NCI-H446 treated with DMSO at 0.1 percent for 48 hours (cell line): ENCODE data around the gene INPP5D.
"Not testable (repeated sequence)": the region's sequence is repeated elsewhere in the genome, so short reads cannot be mapped to it uniquely, and the experiment has no call there.

ENCODE experiments used
- DNase-seq: peaks from one replicate; lab custom pipeline; 2025; lab: John Stamatoyannopoulos, UW

Gene INPP5D

DNA sequence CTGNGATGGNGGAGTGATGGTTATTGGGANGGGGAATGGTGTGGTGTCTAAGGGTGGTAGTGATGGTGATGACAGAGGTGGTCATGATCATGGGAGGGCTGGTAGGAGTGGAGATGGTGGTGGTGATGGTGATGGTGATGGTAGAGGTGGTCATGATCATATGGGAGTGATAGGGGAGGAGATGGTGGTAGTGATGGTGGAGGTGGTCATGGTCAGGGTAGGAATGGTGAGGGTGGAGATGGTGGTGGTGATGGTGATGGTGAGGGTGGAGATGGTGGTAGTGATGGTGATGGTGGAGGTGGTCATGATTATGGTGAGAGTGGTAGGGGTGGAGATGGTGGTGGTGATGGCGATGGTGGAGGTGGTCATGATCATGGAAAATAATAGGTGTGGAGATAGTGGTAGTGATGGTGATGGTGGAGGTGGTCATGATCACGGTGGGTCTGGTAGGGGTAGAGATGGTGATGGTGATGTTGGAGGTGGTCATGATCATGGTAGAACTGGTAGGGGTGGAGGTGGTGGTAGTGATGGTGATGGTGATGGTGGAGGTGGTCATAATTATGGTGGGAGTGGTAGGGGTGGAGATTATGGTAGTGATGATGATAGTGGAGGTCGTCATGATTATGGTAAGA is 83.7 kb downstream of the INPP5D start:
- no peak for DNase-seq

DNA sequence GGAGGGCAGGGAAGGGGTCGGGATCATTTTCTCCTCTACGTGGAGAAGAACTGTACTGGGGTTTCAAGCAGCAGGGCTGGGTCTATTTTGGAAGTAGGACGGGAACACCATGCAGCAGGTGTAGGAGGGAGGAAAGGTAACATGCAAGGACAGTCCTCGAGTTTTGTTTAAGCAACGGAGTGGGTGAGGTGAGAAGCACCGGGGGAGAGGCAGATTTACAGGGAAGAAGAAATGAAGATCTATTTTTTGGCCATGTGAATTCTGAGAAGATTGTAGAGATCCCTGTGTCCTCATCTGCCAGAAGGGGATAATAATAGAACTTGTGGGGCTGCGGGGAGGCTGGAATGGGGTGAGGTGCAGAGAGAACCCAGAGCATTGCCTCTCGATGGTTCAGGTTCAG is 85.6 kb downstream of the INPP5D start:
- DNase-seq = no peak

DNA sequence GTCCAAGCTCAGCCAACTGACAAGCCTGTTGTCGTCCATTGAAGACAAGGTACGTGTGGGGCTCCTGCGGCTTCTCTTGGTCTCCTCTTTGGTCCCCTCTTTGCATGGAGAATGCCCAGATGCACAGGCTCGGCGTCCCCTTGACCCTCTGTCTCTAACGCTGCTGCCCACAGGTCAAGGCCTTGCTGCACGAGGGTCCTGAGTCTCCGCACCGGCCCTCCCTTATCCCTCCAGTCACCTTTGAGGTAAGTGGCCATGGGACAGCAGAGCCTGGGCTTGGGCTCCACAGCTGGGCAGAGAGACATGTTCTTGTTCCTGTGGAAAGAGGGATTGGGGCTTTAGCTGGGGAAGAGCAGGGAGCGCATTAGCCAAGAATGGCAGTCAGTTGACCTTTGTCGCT is 86.1 kb downstream of the INPP5D start:
- DNase-seq = no peak

DNA sequence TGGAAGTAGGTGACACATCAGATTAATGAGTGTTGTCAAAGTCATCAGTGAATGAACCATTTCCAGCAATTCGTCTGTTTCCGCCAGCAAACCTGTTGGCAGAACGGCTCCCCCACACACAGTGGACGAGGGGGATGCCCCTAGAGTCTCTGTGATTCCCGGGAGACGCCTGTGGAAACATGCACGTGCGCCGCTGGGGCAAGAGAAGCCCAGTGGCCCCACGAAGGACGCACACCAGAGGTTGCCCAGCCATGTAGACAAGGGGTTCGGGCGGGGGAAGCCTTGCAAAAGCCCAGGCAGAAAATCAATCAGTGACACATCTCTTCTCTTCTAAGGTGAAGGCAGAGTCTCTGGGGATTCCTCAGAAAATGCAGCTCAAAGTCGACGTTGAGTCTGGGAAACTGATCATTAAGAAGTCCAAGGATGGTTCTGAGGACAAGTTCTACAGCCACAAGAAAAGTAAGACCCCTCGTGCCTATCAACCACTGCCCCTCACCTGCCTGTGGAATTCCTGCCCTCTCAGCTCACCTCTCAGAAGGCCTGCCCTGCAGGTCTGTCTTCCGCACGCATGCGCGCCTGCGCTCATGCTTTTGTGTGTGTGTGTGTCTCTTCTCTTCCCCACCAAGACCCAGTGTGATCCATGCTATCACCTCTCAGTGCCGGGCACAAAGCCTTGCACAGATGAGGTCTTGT is 87.1 kb downstream of the INPP5D start:
- no peak for DNase-seq

DNA sequence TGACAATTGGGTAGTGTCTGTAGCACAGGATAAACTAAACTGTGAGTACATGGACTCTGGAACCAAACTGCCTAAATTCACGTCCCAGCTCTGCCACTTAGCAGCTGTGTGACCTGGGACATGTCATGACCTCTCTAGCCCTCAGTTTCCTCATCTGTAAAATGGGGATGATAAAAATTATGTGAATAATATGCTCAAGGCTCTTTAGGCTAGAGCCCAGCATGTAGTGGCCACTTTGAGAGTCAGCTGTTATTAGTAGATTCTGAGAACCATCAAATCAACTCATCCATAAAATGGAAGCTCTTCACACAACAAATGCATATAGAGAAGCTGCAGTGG is 87.7 kb downstream of the INPP5D start:
- no peak for DNase-seq

DNA sequence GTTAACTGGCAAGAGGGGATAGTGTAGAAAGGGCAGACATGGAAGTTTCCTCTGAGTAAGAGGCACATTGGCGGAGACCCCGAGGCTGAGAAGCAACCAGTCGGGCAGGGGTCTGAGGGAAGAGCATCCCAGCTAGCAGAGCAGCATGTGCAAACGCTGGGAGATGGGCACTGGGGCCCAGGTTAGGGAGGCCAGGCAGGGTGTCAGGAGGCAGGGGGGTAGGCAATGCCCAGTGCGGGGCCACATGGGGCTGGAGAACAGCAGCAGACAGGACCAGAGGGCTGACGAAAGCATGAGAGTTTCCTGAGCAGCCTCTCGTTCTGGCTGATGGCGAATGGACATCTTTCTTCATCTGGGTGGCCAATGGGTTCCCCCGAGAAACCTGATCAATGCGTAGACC is 88.2 kb downstream of the INPP5D start:
- DNase-seq = no peak

DNA sequence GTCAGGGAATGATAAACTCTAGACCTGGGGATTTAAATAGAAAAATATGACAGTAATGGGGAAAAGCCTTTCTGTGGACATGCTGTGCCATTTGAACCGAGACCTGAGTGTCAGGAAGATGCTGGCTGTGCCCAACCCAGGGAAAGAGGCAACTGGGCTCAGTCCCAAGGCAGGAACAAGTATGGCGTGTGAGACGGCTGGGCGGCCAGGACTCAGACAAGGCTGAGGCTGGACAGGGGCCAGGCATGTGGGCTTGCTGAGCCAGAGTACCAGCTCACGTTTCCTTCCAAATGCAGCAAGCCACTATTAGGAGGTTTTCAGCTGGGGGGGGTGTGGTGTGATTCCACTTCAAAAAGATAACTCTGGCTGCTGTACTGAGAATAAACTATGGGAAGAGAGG is 92.4 kb downstream of the INPP5D start:
- DNase-seq = peak; percentile 46

DNA sequence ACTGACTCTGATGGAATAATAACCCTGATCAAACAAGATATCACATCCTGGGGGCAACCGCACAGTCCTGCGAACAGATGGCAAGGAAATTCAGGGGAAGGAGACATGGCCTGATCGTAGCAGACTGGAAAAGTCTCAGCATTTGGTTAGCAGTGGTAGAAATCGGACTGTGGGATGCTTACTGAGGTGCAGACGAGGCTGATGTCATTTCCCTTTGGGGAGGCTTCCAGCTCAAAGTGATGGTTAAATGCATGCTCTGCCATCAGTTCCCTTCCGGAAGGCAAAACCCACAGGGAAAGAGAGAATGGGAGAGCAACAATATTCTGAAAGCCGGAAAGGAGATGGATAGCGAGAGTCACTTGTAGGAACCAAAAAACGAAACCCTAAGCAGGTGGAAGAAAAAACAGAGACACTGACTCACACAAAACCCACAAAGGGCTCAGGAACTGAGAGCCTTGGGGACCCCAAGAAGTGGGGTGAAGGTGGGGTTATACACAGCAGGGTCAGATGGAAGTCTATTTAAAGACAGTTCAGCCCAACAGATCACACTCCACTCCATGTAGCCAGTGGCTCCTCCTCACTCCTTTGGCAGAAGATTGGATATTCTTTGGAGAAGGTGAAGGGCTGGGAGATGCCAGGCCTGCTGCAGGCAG is 93.1 kb downstream of the INPP5D start:
- no peak for DNase-seq

DNA sequence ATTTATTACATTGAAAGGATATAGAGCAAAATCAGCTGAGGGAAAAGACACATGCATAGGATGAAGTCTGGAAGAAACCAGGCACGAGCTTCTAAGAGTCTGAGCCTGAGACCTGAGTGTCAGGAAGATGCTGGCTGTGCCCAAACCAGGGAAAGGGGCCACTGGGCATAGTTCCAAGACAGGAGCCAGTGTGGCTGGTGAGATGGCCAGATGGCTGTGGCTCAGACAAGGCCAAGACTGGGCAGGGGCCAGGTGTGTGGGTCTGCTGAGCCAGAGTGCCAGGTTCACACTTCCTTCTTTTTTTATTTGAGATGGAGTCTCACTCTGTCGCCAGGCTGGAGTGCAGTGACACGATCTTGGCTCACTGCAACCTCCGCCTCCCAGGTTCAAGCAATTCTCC is 95.9 kb downstream of the INPP5D start:
- peak; percentile 15 for DNase-seq

DNA sequence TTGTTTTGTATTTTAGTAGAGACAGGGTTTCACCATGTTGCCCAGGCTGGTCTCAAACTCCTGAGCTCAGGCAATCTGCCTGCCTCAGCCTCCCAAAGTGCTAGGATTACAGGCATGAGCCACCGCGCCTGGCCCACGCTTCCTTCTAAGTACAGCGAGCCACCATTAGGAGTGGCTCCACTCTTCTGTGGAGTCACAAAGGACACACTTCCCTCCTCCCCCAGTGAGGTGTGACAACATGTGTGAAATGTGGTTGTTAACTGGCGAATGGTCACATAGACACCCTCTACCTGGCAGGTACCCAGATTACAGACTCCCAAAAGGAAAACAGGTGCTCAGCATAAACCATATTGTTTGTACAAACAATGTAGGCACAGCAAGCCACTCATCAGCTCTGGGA is 96.3 kb downstream of the INPP5D start:
- DNase-seq = not testable (repeated sequence)

DNA sequence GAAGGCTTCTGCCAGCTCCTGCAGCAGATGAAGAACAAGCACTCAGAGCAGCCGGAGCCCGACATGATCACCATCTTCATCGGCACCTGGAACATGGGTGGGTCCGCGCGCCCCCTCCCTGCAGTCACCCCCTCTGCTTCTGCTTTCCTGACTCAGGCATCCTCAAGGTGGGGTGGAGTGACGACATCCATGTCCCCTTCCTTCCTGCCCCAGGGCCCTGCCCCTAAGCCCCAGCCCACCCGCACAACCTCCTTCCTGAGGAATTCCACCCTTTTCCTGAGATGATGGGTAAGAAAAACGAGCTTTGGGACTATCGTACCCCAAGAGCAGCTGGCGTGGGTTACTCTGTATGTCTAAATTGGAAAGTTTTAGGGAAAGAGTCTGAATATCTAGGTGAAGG is 101.6 kb downstream of the INPP5D start:
- no peak for DNase-seq

DNA sequence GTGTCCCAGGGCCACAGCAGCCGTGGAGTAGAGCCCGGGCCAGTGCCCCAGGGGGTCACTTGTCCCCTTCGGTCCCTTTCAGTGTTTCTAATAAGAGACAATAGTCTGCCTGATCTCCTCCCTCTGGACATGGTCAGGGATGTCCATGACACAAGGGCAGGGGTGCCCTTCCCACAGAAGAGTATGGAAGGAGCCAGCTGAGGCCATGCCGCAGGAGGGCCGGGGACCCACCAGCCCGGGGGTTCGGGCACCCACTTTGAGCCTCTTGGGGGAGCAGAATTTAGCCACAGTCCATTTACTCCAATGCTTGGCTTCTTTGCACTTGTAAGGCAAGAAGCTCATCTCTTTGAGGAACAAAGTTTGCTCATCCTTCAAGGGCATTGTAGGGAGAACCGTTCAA is 102.6 kb downstream of the INPP5D start:
- DNase-seq = no peak

DNA sequence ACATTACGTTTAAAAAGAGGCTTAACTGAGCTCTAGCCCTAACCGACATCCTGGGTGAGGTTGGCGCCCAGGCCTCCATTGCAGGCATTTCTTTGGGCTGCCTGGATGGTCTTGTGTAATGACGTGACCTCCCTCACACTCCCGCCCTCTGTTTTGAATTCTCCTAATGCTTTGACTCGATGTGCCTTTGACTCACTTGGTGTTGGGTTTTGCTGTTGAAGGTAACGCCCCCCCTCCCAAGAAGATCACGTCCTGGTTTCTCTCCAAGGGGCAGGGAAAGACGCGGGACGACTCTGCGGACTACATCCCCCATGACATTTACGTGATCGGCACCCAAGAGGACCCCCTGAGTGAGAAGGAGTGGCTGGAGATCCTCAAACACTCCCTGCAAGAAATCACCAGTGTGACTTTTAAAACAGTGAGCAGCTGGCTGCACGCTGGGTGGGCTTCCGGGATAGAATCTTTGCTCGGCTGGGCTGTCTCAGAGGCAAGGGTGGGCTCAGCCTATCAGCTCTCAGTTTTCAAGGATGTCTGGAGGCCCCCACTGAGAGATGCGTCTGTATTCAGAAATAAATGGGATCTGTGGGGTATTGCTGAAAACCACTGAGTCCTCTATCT is 103.5 kb downstream of the INPP5D start:
- DNase-seq = no peak

DNA sequence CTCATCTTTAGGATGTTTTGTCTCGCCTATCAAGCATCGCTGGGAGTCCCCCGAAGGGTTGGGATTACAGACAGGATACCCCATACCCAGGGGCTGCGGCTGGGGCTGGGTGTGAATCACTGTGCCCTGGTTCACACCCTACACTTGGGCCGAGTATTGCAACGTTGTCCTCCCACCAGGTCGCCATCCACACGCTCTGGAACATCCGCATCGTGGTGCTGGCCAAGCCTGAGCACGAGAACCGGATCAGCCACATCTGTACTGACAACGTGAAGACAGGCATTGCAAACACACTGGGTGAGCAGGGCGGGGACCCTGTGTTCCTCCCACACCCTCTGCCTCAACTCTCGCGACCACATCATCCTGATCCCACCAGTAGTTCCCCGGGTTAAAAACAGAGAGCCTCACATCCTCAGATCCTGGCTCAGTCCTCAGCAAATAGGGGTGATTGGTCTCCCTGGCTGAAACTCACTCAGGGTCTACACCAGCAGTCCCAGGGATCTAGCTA is 104.0 kb downstream of the INPP5D start:
- DNase-seq = no peak

DNA sequence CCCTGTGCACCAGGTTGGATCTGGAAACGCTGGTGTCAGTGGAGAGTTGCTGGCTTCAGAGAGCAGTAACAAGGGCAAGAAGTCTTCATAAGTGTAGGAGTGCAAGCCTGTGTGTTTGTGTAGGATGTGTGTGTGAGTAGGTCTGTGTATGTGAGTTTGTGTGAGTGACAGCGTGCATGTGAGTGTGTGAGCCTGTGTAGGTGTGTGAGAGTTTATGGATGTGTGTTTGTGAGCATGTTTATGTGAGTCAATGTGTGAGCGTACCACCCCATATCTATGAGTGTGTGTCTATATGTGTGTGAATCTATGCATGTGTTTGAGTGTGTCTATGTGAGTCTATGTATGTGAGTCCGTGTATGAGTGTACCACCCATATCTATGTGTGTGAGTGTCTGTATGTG is 104.8 kb downstream of the INPP5D start:
- no peak for DNase-seq

DNA sequence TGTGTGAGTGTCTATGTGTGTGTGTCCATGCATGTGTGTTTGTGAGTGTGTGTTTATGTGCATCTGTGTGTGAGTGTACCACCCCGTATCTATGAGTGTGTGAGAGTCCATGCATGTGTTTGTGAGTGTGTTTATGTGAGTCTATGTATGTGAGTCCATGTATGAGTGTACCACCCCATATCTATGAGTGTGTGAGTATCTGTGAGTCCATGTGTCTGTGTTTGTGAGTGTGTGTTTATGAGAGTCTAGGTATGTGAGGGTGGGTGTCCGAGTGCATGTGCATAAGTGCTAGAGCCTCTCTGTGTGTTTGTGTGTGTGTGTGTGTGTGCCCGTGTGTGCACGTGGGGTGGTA is 105.4 kb downstream of the INPP5D start:
- DNase-seq = no peak

DNA sequence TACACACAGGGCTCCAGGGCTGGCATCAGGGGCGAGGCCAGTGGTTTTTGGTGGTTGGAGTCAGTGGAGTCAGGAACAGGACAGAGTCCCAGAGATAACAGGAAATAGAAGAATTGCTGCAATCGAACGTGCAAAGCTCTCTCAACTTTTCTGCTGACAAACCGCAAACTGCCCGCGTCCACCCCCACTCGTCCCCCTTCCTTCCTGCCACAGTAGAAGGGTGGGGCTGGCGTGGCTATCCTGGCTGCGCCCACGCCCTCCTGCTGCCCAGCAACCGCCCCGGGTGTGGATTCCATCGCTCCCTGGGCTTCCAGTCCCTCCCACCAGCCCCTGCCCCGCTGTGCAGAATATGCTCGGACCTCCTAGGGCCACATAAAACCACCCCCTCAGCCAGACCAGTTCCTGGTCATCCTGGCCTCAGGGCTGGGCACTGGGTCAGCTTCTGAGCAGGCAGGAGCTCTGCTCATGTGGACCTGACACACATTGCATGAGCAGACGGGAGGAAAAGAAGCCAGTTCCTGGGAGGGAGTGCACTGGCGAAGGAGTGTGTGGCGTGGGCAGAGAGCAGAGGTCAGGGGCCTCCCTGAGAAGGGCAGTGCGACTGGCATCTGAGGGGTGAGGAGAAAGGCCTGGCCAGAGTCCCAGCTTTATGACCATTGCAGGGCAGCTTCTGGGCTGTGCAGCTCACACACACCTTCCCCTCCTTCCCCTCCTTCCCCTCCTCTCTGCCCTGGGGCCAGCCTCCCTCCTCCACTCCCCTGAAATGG is 105.9 kb downstream of the INPP5D start:
- DNase-seq = no peak

DNA sequence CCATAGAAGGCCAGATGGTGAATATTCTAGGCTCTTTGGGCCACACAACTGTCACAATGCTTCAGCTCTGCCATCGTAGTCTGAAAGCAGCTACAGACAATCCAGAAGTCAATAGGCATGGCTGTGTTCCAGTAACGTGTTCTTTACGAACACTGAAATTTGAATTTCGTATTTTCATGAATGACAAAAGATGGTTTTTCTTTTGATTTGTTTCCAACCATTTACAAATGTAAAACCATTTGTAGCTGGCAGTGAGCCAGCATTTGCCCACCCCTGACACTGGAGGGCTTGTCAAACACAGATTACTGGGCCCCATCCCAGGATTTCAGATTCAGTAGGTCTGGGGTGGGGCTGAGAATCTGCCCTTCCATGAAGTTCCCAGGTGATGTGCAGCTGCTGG is 108.3 kb downstream of the INPP5D start:
- no peak for DNase-seq

DNA sequence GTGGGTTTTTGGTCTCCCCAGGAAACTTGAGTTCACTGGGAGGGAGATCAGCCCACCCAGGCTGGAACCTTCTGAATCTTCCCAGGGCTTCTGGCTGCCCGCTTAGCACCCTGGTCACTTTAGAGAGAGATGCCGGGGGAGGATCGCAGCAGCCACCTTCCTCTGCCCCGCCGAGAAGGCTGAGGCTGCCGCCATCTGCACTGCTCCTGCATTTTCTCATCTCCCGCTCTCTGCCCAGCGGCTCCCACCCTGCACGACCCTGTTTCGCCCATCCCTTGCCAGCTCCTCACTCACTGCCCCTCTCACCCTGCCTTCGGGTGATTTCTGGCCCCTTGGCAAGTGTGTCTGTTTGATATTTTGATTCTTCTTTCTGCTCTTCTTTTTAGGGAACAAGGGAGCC is 108.8 kb downstream of the INPP5D start:
- DNase-seq = no peak

DNA sequence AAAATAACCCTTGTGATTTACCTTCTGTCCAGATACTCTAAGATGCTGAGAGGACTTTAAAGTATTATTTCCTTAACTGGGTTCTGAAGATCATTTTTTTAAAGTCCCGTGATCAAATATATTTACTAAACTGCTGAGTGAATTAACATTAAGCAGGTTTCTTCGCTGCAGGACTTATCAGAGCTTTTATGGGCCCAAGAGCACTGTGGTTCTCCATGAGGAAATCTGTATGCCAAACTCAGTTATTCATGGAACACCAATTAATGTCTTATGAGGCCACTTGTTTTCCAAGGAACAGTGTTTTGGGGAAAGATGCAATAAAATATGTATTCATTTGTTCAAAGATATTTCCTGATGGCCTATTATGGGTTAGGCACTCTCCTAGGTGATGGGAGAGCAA is 111.2 kb downstream of the INPP5D start:
- no peak for DNase-seq

DNA sequence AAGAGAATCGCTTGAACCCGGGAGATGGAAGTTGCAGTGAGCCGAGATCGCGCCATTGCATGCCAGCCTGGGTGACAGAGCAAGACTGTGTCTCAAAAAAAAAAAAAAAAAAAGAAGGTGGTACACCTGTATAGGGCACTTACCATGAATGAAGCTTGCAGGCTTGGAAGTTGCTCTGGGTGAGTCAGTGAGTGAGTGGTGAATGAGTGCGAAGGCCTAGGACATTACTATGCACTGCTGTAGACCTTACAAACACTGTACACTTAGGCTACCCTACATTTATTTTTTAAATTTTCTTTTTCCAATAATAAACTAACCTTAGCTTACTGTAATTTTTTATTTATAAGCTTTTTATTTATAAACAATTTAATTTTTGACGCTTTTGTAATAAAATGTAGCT is 113.0 kb downstream of the INPP5D start:
- DNase-seq = no peak

DNA sequence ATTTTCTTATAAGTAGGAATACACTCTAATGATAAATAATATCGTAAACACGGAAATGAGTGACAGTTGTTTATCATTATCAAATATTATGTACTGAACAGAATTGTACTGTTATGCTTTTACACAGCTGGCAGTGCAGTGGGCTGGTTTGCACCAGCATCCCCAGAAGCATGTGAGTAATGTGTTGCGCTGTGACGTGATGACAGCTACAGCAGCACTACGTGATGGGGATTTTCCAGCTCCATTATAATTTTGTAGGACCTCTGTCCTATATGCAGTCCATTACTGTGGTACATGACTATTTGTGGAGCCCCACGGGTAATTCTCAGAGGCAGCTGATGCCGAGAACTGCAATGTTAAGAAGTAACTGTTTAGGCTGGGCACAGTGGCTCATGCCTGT is 114.0 kb downstream of the INPP5D start:
- DNase-seq = no peak
